Globus pallidus (tissue), 1 donor: Measurements from ENCODE around the gene AFF2.

Experiments used
- DNase-seq: peaks from one replicate; pipeline ENCODE4 v3.0.0-alpha.2; 2015; ENCODE audit warnings: low spot score

The AFF2 gene

GRCh38 chrX:148929686-148930085, 429.3 kb downstream of the AFF2 start:
- no peak for DNase-seq

- no peak for DNase-seq
These were observed 429.9 kb downstream of the AFF2 start for GRCh38 chrX:148930206-148930729.

- DNase-seq: no peak
These were observed 433.5 kb downstream of the AFF2 start for GRCh38 chrX:148933881-148934280.

GRCh38 chrX:148938348-148938747, 437.9 kb downstream of the AFF2 start:
- no peak for DNase-seq

- DNase-seq: no peak
These were observed 440.1 kb downstream of the AFF2 start for GRCh38 chrX:148940411-148940996.

- DNase-seq: no peak
These were observed 442.3 kb downstream of the AFF2 start for GRCh38 chrX:148942754-148943153.

- no peak for DNase-seq
These were observed 447.1 kb downstream of the AFF2 start for GRCh38 chrX:148947399-148947975.

- DNase-seq: no peak
These were observed 455.9 kb downstream of the AFF2 start for GRCh38 chrX:148956352-148956751.

GRCh38 chrX:148958901-148959300, 458.5 kb downstream of the AFF2 start:
- no peak for DNase-seq

- DNase-seq: no peak
These were observed 459.6 kb downstream of the AFF2 start for GRCh38 chrX:148960060-148960459.

GRCh38 chrX:148961985-148962384, 461.6 kb downstream of the AFF2 start:
- DNase-seq: no peak

- no peak for DNase-seq
These were observed 476.4 kb downstream of the AFF2 start for GRCh38 chrX:148976571-148977400.

- no peak for DNase-seq
These were observed 479.4 kb downstream of the AFF2 start for GRCh38 chrX:148979786-148980185.

GRCh38 chrX:148984238-148984637, 483.8 kb downstream of the AFF2 start:
- no peak for DNase-seq

GRCh38 chrX:148991502-148991901, 491.1 kb downstream of the AFF2 start:
- DNase-seq: no peak

GRCh38 chrX:148995661-148996060, 495.2 kb downstream of the AFF2 start:
- DNase-seq: no peak

- no peak for DNase-seq
These were observed 501.9 kb downstream of the AFF2 start for GRCh38 chrX:149002320-149002719.

- DNase-seq: no peak
These were observed 503.6 kb downstream of the AFF2 start for GRCh38 chrX:149003863-149004660.

- no peak for DNase-seq
These were observed 504.5 kb downstream of the AFF2 start for GRCh38 chrX:149004936-149005335.

GRCh38 chrX:149006235-149006634, 505.8 kb downstream of the AFF2 start:
- no peak for DNase-seq

GRCh38 chrX:149007423-149007822, 507.0 kb downstream of the AFF2 start:
- DNase-seq: no peak
